ENCODE data around the gene TSPAN32.
"Not testable (repeated sequence)": the region's sequence is repeated elsewhere in the genome, so short reads cannot be mapped to it uniquely, and the experiment has no call there.

TSPAN32 gene

GRCh38 chr11:2316169-2316962 lies 14.6 kb downstream of the TSPAN32 start:
- no peak for DNase-seq

- DNase-seq, result no peak
Observed at GRCh38 chr11:2316963-2317244, 15.1 kb downstream of the TSPAN32 start.

GRCh38 chr11:2317354-2318050 lies 15.7 kb downstream of the TSPAN32 start:
- DNase-seq, result no peak

GRCh38 chr11:2318123-2318522 lies 16.3 kb downstream of the TSPAN32 start:
- no peak for DNase-seq

- no peak for DNase-seq
Observed at GRCh38 chr11:2318707-2319106, 16.9 kb downstream of the TSPAN32 start.

GRCh38 chr11:2319791-2320472 lies 18.1 kb downstream of the TSPAN32 start:
- no peak for DNase-seq

GRCh38 chr11:2320568-2321310 lies 18.9 kb downstream of the TSPAN32 start:
- DNase-seq, result no peak

- no peak for DNase-seq
Observed at GRCh38 chr11:2321311-2321683, 19.5 kb downstream of the TSPAN32 start.

- DNase-seq, result no peak
Observed at GRCh38 chr11:2325123-2325522, 23.3 kb downstream of the TSPAN32 start.

- DNase-seq, result no peak
Observed at GRCh38 chr11:2325719-2326118, 23.9 kb downstream of the TSPAN32 start.

- DNase-seq, result no peak
Observed at GRCh38 chr11:2327032-2327431, 25.2 kb downstream of the TSPAN32 start.

- no peak for DNase-seq
Observed at GRCh38 chr11:2328021-2328420, 26.2 kb downstream of the TSPAN32 start.

- DNase-seq, result no peak
Observed at GRCh38 chr11:2328656-2329354, 27.0 kb downstream of the TSPAN32 start.

- DNase-seq, result no peak
Observed at GRCh38 chr11:2329551-2329950, 27.7 kb downstream of the TSPAN32 start.

- no peak for DNase-seq
Observed at GRCh38 chr11:2330696-2331095, 28.9 kb downstream of the TSPAN32 start.

GRCh38 chr11:2331404-2331803 lies 29.6 kb downstream of the TSPAN32 start:
- no peak for DNase-seq

- not testable (repeated sequence) for DNase-seq
Observed at GRCh38 chr11:2332569-2332968, 30.8 kb downstream of the TSPAN32 start.

GRCh38 chr11:2333486-2334205 lies 31.8 kb downstream of the TSPAN32 start:
- not testable (repeated sequence) for DNase-seq

GRCh38 chr11:2335286-2335685 lies 33.5 kb downstream of the TSPAN32 start:
- not testable (repeated sequence) for DNase-seq

- not testable (repeated sequence) for DNase-seq
Observed at GRCh38 chr11:2338760-2339159, 36.9 kb downstream of the TSPAN32 start.

GRCh38 chr11:2342557-2342956 lies 40.7 kb downstream of the TSPAN32 start:
- DNase-seq, result no peak

- no peak for DNase-seq
Observed at GRCh38 chr11:2342981-2343380, 41.2 kb downstream of the TSPAN32 start.
